ENCODE measurements around the gene RANBP10. TPM values are rescaled to one million over a fixed set of nuclear protein-coding genes. Genes with fewer than 3 reads are reported as not detected.

The RANBP10 gene
- total RNA-seq, 1 donor from 2014 or later = 34.1 TPM

- H3K9me3 Mint-ChIP-seq (ENCODE audit: low read depth) = no peaks in the 10 kb centered on the region
- peaks cover 11% of the 10 kb centered on the region for H3K4me1 Mint-ChIP-seq (ENCODE audit: low read depth)
- peaks cover 19% of the 10 kb centered on the region for H3K36me3 Mint-ChIP-seq (ENCODE audit: insufficient read depth)
- H3K27me3 Mint-ChIP-seq = no peaks in the 10 kb centered on the region
- H3K27ac Mint-ChIP-seq = no peak overlapping the region
- no peak for TF ChIP-seq CTCF (IDR thresholded peaks at IDR 0.05; ENCODE audit: unreplicated experiment)
- no peak overlapping the region for H3K4me3 Mint-ChIP-seq (ENCODE audit: low read depth)
- no peak for DNase-seq (ENCODE audit: low spot score, unreplicated experiment)
Observed at GRCh38 chr16:67801241-67801640, 5.1 kb downstream of the RANBP10 start.

- Mint-ChIP-seq H3K9me3 (ENCODE audit: low read depth) (no peaks in the 10 kb centered on the region), H3K4me3 (ENCODE audit: low read depth) (no peak overlapping the region), H3K36me3 (ENCODE audit: insufficient read depth) (peaks cover 19% of the 10 kb centered on the region), H3K27me3 (no peaks in the 10 kb centered on the region), H3K27ac (peak overlapping the region; percentile 68), H3K4me1 (ENCODE audit: low read depth) (peaks cover 7% of the 10 kb centered on the region)
- TF ChIP-seq CTCF (IDR thresholded peaks at IDR 0.05; ENCODE audit: unreplicated experiment) = no peak
- no peak for DNase-seq (ENCODE audit: low spot score, unreplicated experiment)
Observed at GRCh38 chr16:67800338-67800926, 5.9 kb downstream of the RANBP10 start.

GRCh38 chr16:67796099-67796718 is 10.2 kb downstream of the RANBP10 start:
- H3K4me1 Mint-ChIP-seq (ENCODE audit: low read depth) = no peaks in the 10 kb centered on the region
- H3K27ac Mint-ChIP-seq = no peak overlapping the region
- H3K4me3 Mint-ChIP-seq (ENCODE audit: low read depth) = no peak overlapping the region
- H3K36me3 Mint-ChIP-seq (ENCODE audit: insufficient read depth) = peaks cover 13% of the 10 kb centered on the region
- no peak for DNase-seq (ENCODE audit: low spot score, unreplicated experiment)
- H3K27me3 Mint-ChIP-seq = no peaks in the 10 kb centered on the region
- TF ChIP-seq CTCF (IDR thresholded peaks at IDR 0.05; ENCODE audit: unreplicated experiment) = no peak
- no peaks in the 10 kb centered on the region for H3K9me3 Mint-ChIP-seq (ENCODE audit: low read depth)

GRCh38 chr16:67790071-67790470 is 16.3 kb downstream of the RANBP10 start:
- Mint-ChIP-seq H3K4me3 (ENCODE audit: low read depth) (no peak overlapping the region), H3K36me3 (ENCODE audit: insufficient read depth) (no peaks in the 10 kb centered on the region), H3K9me3 (ENCODE audit: low read depth) (no peaks in the 10 kb centered on the region), H3K27me3 (no peaks in the 10 kb centered on the region), H3K27ac (no peak overlapping the region), H3K4me1 (ENCODE audit: low read depth) (no peaks in the 10 kb centered on the region)
- TF ChIP-seq CTCF (IDR thresholded peaks at IDR 0.05; ENCODE audit: unreplicated experiment) = no peak
- DNase-seq (ENCODE audit: low spot score, unreplicated experiment) = no peak

GRCh38 chr16:67786491-67786890 is 19.9 kb downstream of the RANBP10 start:
- no peak for TF ChIP-seq CTCF (IDR thresholded peaks at IDR 0.05; ENCODE audit: unreplicated experiment)
- H3K4me3 Mint-ChIP-seq (ENCODE audit: low read depth) = no peak overlapping the region
- no peaks in the 10 kb centered on the region for H3K9me3 Mint-ChIP-seq (ENCODE audit: low read depth)
- H3K27me3 Mint-ChIP-seq = no peaks in the 10 kb centered on the region
- DNase-seq (ENCODE audit: low spot score, unreplicated experiment) = no peak
- H3K4me1 Mint-ChIP-seq (ENCODE audit: low read depth) = no peaks in the 10 kb centered on the region
- peaks cover 4% of the 10 kb centered on the region for H3K36me3 Mint-ChIP-seq (ENCODE audit: insufficient read depth)
- H3K27ac Mint-ChIP-seq = no peak overlapping the region
